Vagina (tissue), 2 donors: Measurements from ENCODE around the gene MIPEP.
"Not testable (repeated sequence)": the region's sequence is repeated elsewhere in the genome, so short reads cannot be mapped to it uniquely, and the experiment has no call there.

ENCODE experiments used
- CTCF ChIP-seq, 3 experiments: fragments of 450-650 bp in 2 of 3; fragments of 200-600 bp in 1 of 3; sonication (generic) in 1 of 3; IDR thresholded peaks; one replicate each; pipeline ENCODE4 v1.5.1; 2017 to 2019; ENCODE audit warnings: antibody characterized with exemption in 3 of 3, mild to moderate bottlenecking in 2 of 3, moderate library complexity in 2 of 3
- POLR2A ChIP-seq, 2 donors: fragments of 450-650 bp; IDR thresholded peaks; one replicate each; pipeline ENCODE4 v1.6.1; 2017; ENCODE audit warnings: antibody characterized with exemption in 2 of 2, mild to moderate bottlenecking in 2 of 2, moderate library complexity in 2 of 2

GRCh38 chr13:23881402-23881800, 7.8 kb downstream of the MIPEP start:
- not testable (repeated sequence) for TF ChIP-seq CTCF, POLR2A (IDR thresholded peaks at IDR 0.05)
